ENCODE data around the gene ERCC1.

DNA sequence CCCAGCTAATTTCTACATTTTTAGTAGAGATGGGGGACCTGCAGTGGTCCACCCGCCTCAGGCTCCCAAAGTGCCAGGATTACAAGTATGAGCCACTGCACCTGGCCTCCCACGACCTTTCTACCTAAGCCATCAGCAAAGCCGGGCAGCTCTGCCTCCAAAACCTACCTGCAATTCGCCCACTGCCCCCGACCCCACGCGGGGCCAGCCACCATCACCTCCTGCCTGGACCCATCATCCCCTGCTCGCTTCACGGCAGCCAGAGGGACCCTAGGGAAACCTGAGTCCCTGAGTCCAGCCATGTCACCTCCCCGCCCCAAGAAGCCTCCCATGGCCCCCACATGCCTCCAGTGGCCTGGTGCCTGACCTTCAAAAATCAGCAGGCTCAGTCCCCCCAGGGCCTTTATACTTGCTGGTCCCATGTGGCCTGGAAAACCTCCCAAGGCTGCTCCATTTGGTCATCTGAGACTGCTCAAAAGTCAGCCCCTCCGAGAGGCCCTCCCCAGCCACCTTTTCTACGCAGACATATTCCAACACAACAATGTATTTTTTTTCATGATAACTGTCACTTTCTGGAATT, 65.4 kb downstream of the ERCC1 start:
- TF ChIP-seq YY1 (IDR thresholded peaks at IDR 0.05) (no peak), FOXA1 (IDR thresholded peaks at IDR 0.05) (no peak), RAD21 (IDR thresholded peaks at IDR 0.05) (no peak), EGR1 (IDR thresholded peaks at IDR 0.05; ENCODE audit: low read depth in 2 of 2) (no peak)
- TF ChIP-seq, protein P1, sequence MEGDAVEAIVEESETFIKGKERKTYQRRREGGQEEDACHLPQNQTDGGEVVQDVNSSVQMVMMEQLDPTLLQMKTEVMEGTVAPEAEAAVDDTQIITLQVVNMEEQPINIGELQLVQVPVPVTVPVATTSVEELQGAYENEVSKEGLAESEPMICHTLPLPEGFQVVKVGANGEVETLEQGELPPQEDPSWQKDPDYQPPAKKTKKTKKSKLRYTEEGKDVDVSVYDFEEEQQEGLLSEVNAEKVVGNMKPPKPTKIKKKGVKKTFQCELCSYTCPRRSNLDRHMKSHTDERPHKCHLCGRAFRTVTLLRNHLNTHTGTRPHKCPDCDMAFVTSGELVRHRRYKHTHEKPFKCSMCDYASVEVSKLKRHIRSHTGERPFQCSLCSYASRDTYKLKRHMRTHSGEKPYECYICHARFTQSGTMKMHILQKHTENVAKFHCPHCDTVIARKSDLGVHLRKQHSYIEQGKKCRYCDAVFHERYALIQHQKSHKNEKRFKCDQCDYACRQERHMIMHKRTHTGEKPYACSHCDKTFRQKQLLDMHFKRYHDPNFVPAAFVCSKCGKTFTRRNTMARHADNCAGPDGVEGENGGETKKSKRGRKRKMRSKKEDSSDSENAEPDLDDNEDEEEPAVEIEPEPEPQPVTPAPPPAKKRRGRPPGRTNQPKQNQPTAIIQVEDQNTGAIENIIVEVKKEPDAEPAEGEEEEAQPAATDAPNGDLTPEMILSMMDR (IDR thresholded peaks at IDR 0.05; ENCODE audit: low read depth, low read length, missing input control): no peak
- TF ChIP-seq, protein P2, sequence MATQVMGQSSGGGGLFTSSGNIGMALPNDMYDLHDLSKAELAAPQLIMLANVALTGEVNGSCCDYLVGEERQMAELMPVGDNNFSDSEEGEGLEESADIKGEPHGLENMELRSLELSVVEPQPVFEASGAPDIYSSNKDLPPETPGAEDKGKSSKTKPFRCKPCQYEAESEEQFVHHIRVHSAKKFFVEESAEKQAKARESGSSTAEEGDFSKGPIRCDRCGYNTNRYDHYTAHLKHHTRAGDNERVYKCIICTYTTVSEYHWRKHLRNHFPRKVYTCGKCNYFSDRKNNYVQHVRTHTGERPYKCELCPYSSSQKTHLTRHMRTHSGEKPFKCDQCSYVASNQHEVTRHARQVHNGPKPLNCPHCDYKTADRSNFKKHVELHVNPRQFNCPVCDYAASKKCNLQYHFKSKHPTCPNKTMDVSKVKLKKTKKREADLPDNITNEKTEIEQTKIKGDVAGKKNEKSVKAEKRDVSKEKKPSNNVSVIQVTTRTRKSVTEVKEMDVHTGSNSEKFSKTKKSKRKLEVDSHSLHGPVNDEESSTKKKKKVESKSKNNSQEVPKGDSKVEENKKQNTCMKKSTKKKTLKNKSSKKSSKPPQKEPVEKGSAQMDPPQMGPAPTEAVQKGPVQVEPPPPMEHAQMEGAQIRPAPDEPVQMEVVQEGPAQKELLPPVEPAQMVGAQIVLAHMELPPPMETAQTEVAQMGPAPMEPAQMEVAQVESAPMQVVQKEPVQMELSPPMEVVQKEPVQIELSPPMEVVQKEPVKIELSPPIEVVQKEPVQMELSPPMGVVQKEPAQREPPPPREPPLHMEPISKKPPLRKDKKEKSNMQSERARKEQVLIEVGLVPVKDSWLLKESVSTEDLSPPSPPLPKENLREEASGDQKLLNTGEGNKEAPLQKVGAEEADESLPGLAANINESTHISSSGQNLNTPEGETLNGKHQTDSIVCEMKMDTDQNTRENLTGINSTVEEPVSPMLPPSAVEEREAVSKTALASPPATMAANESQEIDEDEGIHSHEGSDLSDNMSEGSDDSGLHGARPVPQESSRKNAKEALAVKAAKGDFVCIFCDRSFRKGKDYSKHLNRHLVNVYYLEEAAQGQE (IDR thresholded peaks at IDR 0.05): no peak
